HG03457 (cell line): Measurements from ENCODE around the gene ZSWIM4.

Experiments used
- ATAC-seq: cut with Tn5 transposase; IDR thresholded peaks from one replicate; pipeline ENCODE4 v1.9.1; 2021; ENCODE audit warnings: moderate number of reproducible peaks; ENCODE audit not compliant: unreplicated experiment

The ZSWIM4 gene

DNA sequence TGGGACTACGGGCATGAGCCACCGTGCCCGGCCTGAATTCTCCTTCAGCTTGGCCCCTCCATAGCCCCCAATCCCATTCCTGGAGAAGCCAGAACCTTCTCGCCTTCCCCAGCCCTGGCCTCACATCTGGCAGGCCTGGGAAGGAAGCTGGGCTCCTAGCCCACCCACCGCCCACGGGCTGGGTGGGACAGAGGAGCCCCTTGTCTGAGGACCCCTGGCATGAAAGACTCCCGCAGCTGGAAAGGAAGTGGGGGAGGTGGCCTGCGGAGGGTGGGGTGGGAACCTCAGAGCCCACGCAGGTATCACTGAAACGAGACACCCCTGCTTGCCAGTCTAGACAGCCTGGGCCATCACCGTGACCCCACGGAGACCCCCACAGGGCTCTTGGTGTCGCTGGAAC lies 74.0 kb downstream of the ZSWIM4 start:
- no peak for ATAC-seq

DNA sequence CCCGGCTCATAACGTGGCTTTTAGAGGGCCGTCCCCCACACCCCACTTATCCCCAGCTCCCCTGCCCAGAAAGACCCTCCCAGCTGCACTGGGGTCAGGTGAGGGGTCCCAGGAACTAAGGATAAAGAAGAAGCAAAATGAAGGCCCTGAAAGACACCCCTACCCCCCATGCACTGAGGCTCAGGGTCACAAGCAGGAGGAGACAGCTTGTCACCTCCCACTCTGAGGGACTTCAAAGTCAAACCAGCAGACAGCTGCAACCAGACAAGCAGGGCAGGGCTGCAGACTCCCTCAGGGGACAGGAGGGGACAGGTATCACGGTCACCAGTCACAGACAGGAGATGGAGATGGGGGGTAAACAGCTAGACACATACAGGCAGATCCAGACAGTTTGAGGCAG lies 75.6 kb downstream of the ZSWIM4 start:
- no peak for ATAC-seq

DNA sequence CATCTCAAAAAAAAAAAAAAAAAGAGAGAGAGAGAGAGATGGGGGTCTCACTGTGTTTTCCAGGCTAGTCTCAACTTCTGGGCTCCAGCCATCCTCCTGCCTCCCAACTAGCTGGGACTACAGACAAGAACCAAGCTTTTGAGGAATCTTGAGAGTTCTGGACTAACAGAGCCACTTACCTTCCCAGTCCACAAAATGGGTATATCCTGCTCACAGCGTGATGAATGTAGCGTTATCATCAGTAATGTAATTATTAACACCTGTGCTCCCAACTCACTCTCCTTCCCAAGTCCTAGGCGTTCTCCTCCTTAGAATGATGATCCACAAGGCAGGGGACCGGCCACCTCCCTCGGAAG lies 77.1 kb downstream of the ZSWIM4 start:
- ATAC-seq, result no peak

DNA sequence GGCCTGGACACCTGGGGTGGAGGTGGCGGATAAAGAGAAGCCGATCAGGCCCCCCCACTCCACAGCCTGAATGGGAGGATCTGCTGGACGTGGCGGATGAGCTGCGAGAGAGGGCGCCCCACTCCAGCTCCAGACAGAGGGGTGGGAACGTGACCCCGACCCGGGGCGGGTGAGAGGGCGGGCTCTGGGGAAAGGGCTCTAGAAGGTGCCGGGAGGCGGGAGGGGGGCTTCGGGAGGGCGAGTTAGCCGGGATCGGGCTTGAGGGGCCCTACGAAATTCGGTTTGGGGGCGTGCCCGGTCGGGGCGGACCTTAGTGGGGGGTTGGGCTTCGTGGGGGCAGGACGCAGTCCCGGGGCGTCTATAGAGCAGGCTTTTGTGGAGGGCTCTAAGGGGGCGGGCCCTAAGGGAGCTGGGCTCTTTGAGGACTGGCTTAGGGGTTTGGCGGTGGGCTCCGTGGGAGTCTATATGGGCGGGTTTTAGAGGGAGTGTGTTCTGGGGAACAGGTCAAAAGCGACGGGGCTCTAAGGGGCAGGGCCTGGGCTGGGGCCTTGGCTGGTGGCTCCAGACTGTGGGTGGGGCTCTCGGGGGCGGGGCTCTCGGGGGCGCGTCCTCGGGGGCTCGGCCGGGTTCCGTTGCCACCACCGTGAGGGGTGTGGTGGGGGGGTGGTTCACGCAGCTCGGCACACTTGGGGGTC lies 77.6 kb downstream of the ZSWIM4 start:
- no peak for ATAC-seq

DNA sequence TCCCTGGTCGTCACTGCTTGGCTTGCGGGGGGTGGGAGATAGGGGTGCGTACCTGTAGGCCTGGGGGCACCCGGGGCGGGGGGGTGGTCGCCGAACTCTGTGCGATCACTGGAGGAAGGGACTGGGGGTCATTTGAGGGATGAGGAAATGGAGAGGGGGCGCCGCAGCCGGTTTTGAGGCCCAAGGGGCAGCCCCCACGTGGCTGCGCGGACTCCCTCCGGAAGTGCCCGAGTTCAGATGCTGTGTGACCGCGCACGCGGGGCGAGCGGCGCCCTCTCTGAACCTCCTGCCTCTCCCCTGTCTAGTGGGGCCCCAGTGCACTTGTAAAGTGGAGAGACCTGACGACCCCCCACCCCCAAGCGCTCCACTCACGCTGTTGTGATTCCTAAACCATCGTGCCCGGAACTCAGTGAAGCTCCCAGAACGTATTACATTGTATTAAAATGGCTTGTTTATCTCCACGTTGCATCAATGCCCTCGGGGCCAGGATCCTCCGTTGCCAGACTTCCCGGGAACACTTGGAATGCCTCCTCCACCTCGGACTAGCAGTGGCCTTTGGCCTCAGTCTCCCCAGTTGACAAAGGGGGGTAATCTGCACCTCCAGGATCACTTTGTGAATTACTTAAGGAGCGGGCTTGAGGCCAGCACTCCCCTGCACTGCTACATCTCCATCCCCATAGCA lies 78.7 kb downstream of the ZSWIM4 start:
- no peak for ATAC-seq

DNA sequence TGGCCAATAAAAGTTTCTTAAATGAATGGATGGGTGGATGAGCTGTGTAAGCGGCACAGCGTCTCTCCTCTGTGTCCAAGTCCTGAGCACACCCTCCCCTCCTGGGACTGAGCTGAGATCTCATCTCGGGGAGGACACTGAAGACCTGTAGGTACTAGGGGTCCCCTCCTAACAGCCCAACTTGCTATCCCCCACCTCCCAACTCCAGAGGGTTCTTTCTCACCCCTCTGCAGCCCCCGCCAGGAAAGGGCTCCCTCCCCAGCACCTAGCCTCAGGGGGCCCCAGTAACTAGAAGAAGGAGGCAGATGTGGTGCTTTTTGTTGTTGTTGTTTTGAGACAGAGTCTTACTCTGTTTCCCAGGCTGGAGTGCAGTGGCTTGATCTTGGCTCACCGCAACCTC lies 80.6 kb downstream of the ZSWIM4 start:
- no peak for ATAC-seq

DNA sequence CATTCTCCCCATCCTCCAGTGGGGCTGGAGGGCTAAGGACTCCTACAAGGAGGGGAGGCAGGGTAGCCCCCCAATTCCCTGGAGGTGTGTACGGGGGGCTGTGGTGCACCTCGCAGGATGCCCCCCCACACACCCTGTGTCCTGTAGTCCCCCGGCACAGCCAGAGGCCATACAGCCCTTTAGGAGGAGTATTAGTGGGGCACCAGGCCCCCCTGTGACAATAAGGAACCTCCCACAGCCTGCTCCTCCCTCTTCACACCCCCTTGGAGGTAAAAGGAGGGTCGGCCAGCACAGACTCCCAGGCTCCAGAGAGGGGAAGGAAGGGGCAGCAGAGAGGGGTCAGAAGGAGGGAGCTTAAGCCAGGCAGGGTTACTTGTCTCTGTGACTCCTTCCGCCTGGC lies 81.6 kb downstream of the ZSWIM4 start, which contains the start of gene NANOS3:
TSS of gene NANOS3 (plus strand) at position 301 of the 400 bp plus-strand sequence. CDS start 115 bp downstream, outside the sequence.
- no peak for ATAC-seq

DNA sequence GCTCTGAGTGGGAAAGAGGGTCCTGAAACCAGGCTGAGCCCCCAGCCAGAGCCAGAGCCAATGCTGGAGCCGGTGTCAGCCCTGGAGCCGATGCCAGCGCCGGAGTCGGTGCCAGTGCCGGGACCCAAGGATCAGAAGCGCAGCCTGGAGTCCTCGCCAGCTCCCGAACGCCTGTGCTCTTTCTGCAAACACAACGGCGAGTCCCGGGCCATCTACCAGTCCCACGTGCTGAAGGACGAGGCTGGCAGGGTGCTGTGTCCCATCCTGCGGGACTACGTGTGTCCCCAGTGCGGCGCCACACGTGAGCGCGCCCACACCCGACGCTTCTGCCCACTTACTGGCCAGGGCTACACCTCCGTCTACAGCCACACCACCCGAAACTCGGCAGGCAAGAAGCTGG lies 82.1 kb downstream of the ZSWIM4 start:
- ATAC-seq, result no peak

DNA sequence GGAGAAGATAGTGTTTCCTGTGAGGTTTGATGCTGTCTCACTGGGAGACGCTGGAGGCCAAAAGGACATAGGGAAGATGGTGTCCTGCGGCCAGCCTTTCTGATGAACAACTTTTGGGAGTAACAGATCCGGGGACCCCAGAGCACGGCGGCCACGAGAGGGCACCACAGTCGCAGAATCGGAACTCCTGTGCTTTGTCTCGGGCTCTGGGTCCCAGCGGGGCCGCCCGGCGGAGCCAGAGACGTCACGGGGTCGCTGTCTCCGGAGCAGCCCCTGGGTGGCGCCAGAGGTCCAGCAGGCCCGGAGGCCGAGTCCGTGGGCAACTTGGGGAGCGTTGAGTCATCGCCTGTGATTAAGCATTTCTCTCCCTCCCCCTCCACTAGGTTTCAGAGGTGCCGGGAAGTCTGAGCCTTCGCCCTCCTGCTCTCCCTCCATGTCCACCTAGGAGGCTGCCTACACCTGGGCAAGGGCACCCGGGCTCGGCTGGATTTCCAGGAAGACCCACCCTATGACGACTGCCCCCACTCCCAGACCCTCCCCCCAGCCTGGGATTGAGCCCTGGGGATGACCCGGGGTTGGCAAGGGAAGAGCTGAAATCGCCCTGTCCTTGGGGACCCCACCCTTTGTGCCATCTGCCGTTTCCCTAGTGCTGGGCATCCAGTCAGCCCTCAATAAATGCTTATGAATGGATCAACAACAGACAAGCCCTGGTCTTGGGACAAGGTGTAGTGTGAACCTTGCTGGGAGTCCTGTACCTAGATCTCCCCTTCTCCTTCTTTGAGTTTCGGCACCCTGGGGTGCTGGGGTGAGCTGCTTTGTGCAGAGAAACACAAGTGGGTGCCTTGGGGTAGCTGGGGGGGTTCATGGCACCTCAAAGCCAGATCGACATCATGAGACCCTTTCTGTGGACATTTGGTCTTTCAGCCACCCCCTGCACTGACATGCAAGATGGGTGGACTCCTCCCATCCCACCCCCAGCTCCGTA lies 85.1 kb downstream of the ZSWIM4 start:
- peak; percentile 71 for ATAC-seq

DNA sequence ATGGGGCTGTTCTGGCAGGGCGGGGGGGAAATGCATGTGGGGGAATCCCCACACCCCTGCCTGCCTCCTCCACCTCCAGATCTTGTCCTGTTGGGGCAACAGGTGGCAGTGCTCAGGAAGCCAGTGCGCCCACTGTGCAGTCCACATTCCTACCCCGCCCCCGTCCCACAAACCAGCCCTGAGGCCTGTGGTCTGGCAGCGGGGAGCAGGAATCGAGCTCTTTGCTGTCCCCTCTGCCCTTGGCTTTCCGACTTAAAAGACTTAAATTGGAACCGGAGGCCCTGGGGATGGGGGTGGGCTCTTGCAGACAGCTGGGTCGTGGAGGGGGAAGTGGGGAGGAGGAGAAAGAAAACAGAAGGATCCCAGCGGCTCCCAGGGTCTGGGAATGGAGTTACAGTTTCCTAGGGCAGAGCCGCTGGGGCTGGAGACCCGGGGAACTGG lies 86.0 kb downstream of the ZSWIM4 start:
- no peak for ATAC-seq
